ENCODE results near the gene ARHGAP23.

ARHGAP23 gene

DNA sequence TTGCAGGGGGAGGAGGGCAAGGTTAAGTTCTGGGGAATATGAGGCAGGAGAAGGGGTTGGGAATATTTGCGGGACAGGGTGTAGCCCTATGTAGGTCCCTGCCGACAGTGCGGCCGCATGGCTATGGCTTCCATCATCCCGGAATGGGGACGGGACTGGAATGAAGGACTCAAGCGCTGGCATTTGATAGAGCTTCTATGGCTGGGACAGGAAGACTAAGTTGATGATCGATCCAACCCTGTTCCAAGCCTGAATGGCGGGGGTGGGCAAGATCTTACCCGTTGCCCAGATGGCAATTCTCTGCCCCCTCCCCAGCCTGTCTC lies 130.4 kb downstream of the ARHGAP23 start:
- DNase-seq (ENCODE audit: low read depth, low spot score) = no peak
- peak overlapping the region; percentile 55 for H3K4me3 ChIP-seq (ENCODE audit: low read length)

DNA sequence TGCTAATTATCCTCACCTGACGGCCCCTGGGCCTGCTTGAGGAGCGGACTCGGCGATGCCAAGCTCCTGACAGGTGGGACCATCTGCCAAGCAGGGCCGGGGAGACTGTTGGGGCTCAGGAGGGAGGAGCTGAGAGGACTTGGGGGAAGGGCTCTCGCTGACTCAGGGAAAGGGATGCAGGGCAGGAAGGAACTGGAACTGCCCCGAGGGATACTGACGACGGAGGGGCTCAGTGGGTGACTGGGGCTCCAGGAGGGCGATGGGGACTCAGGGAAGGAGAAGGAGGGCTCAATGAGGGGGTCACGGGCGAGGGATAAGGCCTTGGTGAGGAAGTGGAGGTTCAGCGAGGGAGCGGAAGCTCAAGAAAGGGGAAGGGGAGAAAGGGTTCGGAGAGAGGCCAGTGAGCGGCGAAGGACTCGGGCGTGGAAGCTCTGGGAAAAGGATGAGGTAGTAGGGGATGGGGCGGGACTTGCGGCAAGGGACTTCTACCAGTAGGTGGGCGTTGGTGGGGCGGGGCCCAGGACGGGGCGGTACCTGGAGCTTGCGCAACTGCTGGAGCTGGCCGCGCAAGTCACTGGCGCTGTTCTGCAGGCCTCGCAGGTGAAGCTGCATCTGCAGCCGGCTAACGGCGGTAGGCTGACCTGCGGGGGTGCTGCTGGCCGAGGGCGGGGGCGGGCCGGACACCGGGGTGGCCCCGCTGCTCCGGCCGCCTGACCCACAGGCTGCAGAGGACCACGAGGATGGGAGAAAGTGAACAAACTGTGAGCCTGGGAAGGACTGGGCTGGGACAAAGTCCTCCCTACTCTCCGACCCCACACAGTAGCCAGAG lies 131.0 kb downstream of the ARHGAP23 start:
- DNase-seq (ENCODE audit: low read depth, low spot score) = peak; percentile 81
- peak overlapping the region; percentile 55 for H3K4me3 ChIP-seq (ENCODE audit: low read length)

DNA sequence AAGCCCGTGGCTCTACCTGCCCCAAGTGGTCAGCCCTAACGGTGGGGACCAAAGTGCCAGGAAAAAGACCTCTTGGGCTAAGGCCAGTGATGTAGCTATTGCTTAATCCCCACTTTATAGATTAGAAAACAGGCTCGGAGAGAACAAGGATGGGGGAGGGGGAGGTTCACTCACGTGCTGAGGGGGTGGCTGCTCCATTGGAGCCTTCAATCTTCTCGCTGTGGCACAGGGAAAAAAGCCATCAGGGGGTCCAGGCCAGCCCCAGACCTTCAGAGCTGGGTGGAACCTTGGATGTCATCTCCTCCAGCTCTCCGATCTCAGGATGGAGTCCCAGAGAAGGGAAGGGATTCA lies 131.6 kb downstream of the ARHGAP23 start:
- DNase-seq (ENCODE audit: low read depth, low spot score) = no peak
- peak overlapping the region; percentile 55 for H3K4me3 ChIP-seq (ENCODE audit: low read length)

- no peak for DNase-seq (ENCODE audit: low read depth, low spot score)
- H3K4me3 ChIP-seq (ENCODE audit: low read length) = no peak overlapping the region
These were observed 132.4 kb downstream of the ARHGAP23 start for GRCh38 chr17:38560503-38561318.

DNA sequence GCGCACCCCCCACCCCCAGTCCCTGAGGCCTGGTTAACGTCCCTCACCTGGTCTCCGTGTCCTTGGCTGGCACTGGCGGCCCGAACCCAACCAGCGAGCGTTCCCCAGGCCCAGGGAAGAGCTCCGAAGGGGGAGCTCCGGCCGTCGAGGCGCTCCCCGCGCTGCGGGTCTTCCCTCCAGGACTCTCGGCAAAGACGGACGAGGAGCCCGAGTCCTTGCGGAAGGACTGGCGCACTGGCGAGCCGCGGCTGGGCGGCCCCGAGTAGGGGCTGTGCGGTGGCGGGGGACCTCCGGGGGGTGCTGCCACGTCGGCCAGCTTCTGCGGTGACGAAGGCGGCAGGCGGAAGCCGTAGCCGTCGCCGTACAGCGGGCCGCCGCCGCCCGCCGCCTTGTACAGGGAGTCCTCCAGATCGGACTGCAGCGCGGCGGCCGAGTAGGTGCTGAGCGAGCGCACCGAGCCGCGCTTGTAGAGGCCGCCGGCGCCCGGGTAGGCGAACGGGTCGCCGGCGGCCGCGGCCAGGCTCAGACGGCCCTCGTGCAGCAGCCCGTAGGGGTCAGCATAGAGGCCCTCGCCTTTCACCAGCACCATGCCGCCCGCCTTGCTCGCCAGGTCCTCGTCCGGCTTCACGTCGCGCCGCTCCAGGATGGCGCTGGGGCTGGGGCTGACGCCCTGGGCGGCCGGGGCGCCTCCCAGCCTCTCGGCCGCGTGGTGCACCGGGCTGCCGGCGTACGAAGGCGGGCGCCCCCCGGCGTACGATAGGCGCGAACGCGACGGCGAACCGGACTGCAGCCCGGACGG lies 133.4 kb downstream of the ARHGAP23 start:
- no peak for DNase-seq (ENCODE audit: low read depth, low spot score)
- no peak overlapping the region for H3K4me3 ChIP-seq (ENCODE audit: low read length)

All from Jurkat, Clone E6-1 (cell line).